ENCODE measurements around the gene RAB20. TPM values are rescaled to one million over a fixed set of nuclear protein-coding genes. Genes with fewer than 3 reads are reported as not detected.

Gene RAB20
- total RNA-seq, 1 experiment from 2014 or later: 0.88 TPM

GRCh38 chr13:110531100-110531499 lies 30.4 kb downstream of the RAB20 start:
- Histone ChIP-seq H3K27ac (ENCODE audit: low read depth, low read length, poor library complexity, severe bottlenecking) (no peak overlapping the region), H3K36me3 (ENCODE audit: insufficient read depth, low read length, poor library complexity, severe bottlenecking) (no peaks in the 10 kb centered on the region), H3K27me3 (replicated peaks; ENCODE audit: insufficient read depth, low read depth, low read length, poor library complexity) (no peaks in the 10 kb centered on the region), H3K4me1 (ENCODE audit: insufficient read depth, low read length, poor library complexity, severe bottlenecking) (no peaks in the 10 kb centered on the region), H3K9me3 (ENCODE audit: low read depth, low read length, poor library complexity, severe bottlenecking) (no peaks in the 10 kb centered on the region), H3K4me3 (ENCODE audit: low read depth, low read length, poor library complexity, severe bottlenecking) (no peak overlapping the region)
- CTCF ChIA-PET: no interaction called here
- intact Hi-C loops (cut with micrococcal nuclease; ENCODE audit: unreplicated experiment): no loop called here
- no peak for DNase-seq (ENCODE audit: low spot score)
- no TSS peak for BruUV-seq (replicated peaks)
- TF ChIP-seq EZH2 (IDR thresholded peaks at IDR 0.05; ENCODE audit: borderline replicate concordance, low read depth, low read length, poor library complexity, severe bottlenecking): no peak
- TF ChIP-seq, protein P1, sequence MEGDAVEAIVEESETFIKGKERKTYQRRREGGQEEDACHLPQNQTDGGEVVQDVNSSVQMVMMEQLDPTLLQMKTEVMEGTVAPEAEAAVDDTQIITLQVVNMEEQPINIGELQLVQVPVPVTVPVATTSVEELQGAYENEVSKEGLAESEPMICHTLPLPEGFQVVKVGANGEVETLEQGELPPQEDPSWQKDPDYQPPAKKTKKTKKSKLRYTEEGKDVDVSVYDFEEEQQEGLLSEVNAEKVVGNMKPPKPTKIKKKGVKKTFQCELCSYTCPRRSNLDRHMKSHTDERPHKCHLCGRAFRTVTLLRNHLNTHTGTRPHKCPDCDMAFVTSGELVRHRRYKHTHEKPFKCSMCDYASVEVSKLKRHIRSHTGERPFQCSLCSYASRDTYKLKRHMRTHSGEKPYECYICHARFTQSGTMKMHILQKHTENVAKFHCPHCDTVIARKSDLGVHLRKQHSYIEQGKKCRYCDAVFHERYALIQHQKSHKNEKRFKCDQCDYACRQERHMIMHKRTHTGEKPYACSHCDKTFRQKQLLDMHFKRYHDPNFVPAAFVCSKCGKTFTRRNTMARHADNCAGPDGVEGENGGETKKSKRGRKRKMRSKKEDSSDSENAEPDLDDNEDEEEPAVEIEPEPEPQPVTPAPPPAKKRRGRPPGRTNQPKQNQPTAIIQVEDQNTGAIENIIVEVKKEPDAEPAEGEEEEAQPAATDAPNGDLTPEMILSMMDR (conservative IDR thresholded peaks at IDR 0.05; ENCODE audit: low read depth, low read length): no peak
- POLR2A ChIA-PET (ENCODE audit: low non-redundant PET): no interaction called here

GRCh38 chr13:110529522-110530311 lies 31.8 kb downstream of the RAB20 start:
- no peak for TF ChIP-seq EZH2 (IDR thresholded peaks at IDR 0.05; ENCODE audit: borderline replicate concordance, low read depth, low read length, poor library complexity, severe bottlenecking)
- TF ChIP-seq, protein P1 (conservative IDR thresholded peaks at IDR 0.05; ENCODE audit: low read depth, low read length): no peak
- Histone ChIP-seq H3K9me3 (ENCODE audit: low read depth, low read length, poor library complexity, severe bottlenecking) (no peaks in the 10 kb centered on the region), H3K27ac (ENCODE audit: low read depth, low read length, poor library complexity, severe bottlenecking) (no peak overlapping the region), H3K36me3 (ENCODE audit: insufficient read depth, low read length, poor library complexity, severe bottlenecking) (no peaks in the 10 kb centered on the region), H3K4me1 (ENCODE audit: insufficient read depth, low read length, poor library complexity, severe bottlenecking) (no peaks in the 10 kb centered on the region), H3K27me3 (replicated peaks; ENCODE audit: insufficient read depth, low read depth, low read length, poor library complexity) (no peaks in the 10 kb centered on the region), H3K4me3 (ENCODE audit: low read depth, low read length, poor library complexity, severe bottlenecking) (no peak overlapping the region)
- no peak for DNase-seq (ENCODE audit: low spot score)
- CTCF ChIA-PET: no interaction called here
- no TSS peak for BruUV-seq (replicated peaks)
- POLR2A ChIA-PET (ENCODE audit: low non-redundant PET): no interaction called here
- intact Hi-C loops (cut with micrococcal nuclease; ENCODE audit: unreplicated experiment): no loop called here

DNA sequence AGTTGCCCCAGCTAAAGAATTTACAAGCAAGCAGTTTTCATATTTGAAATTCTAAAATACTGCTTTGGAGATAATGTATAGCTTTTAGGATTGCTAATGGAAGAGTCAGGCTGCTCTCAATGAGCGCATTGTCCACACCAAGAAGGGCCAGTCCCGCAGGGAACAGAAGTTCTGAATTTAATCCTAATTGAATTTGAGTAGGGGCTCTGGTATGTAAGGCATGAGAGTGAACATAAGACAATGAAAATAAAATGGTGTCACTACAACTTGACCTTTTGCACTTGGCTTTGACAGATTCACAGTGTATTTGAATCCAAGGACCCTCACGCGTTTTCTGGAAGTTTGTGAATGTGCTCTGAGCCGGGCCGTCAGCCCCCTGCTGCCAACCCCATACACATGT lies 32.6 kb downstream of the RAB20 start:
- DNase-seq (ENCODE audit: low spot score): no peak
- ChIA-PET CTCF (no interaction called here), POLR2A (ENCODE audit: low non-redundant PET) (no interaction called here)
- Histone ChIP-seq H3K4me1 (ENCODE audit: insufficient read depth, low read length, poor library complexity, severe bottlenecking) (no peaks in the 10 kb centered on the region), H3K9me3 (ENCODE audit: low read depth, low read length, poor library complexity, severe bottlenecking) (no peaks in the 10 kb centered on the region), H3K4me3 (ENCODE audit: low read depth, low read length, poor library complexity, severe bottlenecking) (no peak overlapping the region), H3K27ac (ENCODE audit: low read depth, low read length, poor library complexity, severe bottlenecking) (no peak overlapping the region), H3K27me3 (replicated peaks; ENCODE audit: insufficient read depth, low read depth, low read length, poor library complexity) (no peaks in the 10 kb centered on the region), H3K36me3 (ENCODE audit: insufficient read depth, low read length, poor library complexity, severe bottlenecking) (no peaks in the 10 kb centered on the region)
- TF ChIP-seq, protein P1 (conservative IDR thresholded peaks at IDR 0.05; ENCODE audit: low read depth, low read length): no peak
- TF ChIP-seq EZH2 (IDR thresholded peaks at IDR 0.05; ENCODE audit: borderline replicate concordance, low read depth, low read length, poor library complexity, severe bottlenecking): no peak
- intact Hi-C loops (cut with micrococcal nuclease; ENCODE audit: unreplicated experiment): no loop called here
- BruUV-seq (replicated peaks): no TSS peak
